Measurements from ENCODE around the gene PLAAT4. TPM values are rescaled to one million over a fixed set of nuclear protein-coding genes. Genes with fewer than 3 reads are reported as not detected.

Gene PLAAT4
- total RNA-seq, 1 donor from 2014 or later = not detected

DNA sequence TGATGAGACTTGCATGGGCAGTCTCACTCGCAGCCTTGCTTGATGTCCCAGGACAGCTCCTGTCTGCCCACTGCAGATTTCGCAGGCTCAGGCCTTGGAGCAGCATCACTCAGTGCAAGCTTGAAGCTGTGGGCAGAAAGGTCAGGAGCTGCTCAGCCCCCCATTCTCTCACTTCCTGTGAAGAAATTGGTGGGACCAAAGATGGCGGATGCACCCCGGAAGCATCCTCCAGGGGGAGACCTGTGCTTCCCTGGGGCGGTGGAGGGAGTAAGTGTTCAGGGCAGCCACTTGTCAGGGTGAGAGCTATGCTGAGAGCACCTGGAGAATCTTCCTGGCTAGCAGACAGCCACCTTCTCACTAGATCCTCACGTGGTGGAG is 15.3 kb downstream of the PLAAT4 start:
- Mint-ChIP-seq H3K9me3 (ENCODE audit: unreplicated experiment) (no peaks in the 10 kb centered on the region), H3K27me3 (ENCODE audit: unreplicated experiment) (peaks cover 3% of the 10 kb centered on the region), H3K36me3 (ENCODE audit: unreplicated experiment) (no peaks in the 10 kb centered on the region), H3K4me1 (ENCODE audit: low read depth, unreplicated experiment) (peaks cover 6% of the 10 kb centered on the region), H3K4me3 (ENCODE audit: unreplicated experiment) (no peak overlapping the region), H3K27ac (ENCODE audit: unreplicated experiment) (no peak overlapping the region)
- TF ChIP-seq, protein P1, sequence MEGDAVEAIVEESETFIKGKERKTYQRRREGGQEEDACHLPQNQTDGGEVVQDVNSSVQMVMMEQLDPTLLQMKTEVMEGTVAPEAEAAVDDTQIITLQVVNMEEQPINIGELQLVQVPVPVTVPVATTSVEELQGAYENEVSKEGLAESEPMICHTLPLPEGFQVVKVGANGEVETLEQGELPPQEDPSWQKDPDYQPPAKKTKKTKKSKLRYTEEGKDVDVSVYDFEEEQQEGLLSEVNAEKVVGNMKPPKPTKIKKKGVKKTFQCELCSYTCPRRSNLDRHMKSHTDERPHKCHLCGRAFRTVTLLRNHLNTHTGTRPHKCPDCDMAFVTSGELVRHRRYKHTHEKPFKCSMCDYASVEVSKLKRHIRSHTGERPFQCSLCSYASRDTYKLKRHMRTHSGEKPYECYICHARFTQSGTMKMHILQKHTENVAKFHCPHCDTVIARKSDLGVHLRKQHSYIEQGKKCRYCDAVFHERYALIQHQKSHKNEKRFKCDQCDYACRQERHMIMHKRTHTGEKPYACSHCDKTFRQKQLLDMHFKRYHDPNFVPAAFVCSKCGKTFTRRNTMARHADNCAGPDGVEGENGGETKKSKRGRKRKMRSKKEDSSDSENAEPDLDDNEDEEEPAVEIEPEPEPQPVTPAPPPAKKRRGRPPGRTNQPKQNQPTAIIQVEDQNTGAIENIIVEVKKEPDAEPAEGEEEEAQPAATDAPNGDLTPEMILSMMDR (IDR thresholded peaks at IDR 0.05; ENCODE audit: partially characterized antibody, unreplicated experiment) = no peak
- no peak for DNase-seq

DNA sequence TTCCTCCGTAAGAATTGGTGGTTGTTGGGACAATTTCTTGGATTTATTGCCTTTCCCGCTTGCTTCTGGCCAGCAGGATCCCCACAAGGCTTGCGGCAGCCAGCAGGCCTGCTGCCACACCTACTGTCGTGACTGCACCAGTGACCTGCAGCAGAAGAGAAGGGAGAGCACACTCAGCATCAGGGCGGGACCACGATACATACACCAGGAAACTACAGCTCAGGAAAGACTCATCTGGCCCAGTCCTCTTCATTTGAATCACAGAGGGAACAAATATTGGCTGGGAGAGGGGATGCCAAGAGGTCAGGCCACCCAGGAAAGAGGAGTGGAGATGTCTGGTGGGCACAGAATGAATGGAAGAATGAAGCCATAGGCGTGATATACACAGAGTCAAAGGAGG is 16.3 kb downstream of the PLAAT4 start:
- peaks cover 3% of the 10 kb centered on the region for H3K27me3 Mint-ChIP-seq (ENCODE audit: unreplicated experiment)
- H3K9me3 Mint-ChIP-seq (ENCODE audit: unreplicated experiment) = no peaks in the 10 kb centered on the region
- DNase-seq = no peak
- no peaks in the 10 kb centered on the region for H3K36me3 Mint-ChIP-seq (ENCODE audit: unreplicated experiment)
- H3K4me3 Mint-ChIP-seq (ENCODE audit: unreplicated experiment) = no peak overlapping the region
- TF ChIP-seq, protein P1 (IDR thresholded peaks at IDR 0.05; ENCODE audit: partially characterized antibody, unreplicated experiment) = no peak
- peaks cover 3% of the 10 kb centered on the region for H3K4me1 Mint-ChIP-seq (ENCODE audit: low read depth, unreplicated experiment)
- H3K27ac Mint-ChIP-seq (ENCODE audit: unreplicated experiment) = no peak overlapping the region

DNA sequence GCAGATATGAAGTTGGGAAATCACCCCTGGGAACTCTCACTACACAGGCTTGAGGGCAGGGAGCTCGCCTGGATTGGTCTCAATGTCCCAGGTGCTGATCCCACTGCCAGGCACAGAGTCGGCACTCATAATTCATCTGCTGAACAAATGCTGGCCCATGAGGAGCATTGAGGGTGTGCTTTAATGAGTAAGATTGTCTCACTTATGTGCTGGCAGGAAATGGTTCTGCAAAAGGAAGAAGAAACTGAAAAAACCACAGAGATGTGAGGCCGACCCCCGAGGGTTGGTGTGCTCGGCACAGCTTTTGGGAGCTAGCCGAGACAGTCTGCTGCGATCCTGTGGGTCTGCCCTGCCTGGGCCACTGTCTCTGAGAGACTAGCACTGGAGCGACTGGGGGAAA is 17.2 kb downstream of the PLAAT4 start:
- H3K9me3 Mint-ChIP-seq (ENCODE audit: unreplicated experiment) = no peaks in the 10 kb centered on the region
- no peak overlapping the region for H3K27ac Mint-ChIP-seq (ENCODE audit: unreplicated experiment)
- peaks cover 3% of the 10 kb centered on the region for H3K4me1 Mint-ChIP-seq (ENCODE audit: low read depth, unreplicated experiment)
- no peak overlapping the region for H3K4me3 Mint-ChIP-seq (ENCODE audit: unreplicated experiment)
- no peak for DNase-seq
- TF ChIP-seq, protein P1 (IDR thresholded peaks at IDR 0.05; ENCODE audit: partially characterized antibody, unreplicated experiment) = no peak
- peaks cover 3% of the 10 kb centered on the region for H3K27me3 Mint-ChIP-seq (ENCODE audit: unreplicated experiment)
- no peaks in the 10 kb centered on the region for H3K36me3 Mint-ChIP-seq (ENCODE audit: unreplicated experiment)

DNA sequence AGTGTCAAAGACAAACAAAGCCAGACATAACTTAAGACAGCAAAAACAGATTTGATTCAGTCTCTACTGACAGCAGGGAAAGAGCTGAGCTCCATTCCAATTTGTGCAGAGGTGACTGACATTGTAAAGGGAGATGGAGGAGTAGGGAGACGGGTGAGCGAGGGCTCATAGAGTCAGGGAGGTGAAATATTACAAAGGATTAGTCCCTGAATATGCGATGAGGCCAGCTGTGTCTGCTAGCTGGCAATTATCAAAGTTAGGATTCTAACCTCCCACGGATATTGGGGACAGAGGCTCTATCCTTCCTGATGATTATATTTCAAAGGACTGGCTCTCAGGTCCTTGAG is 18.2 kb downstream of the PLAAT4 start:
- Mint-ChIP-seq H3K4me3 (ENCODE audit: unreplicated experiment) (no peak overlapping the region), H3K36me3 (ENCODE audit: unreplicated experiment) (no peaks in the 10 kb centered on the region), H3K4me1 (ENCODE audit: low read depth, unreplicated experiment) (peaks cover 3% of the 10 kb centered on the region), H3K27me3 (ENCODE audit: unreplicated experiment) (peaks cover 3% of the 10 kb centered on the region), H3K9me3 (ENCODE audit: unreplicated experiment) (no peaks in the 10 kb centered on the region), H3K27ac (ENCODE audit: unreplicated experiment) (no peak overlapping the region)
- DNase-seq = no peak
- TF ChIP-seq, protein P1 (IDR thresholded peaks at IDR 0.05; ENCODE audit: partially characterized antibody, unreplicated experiment) = no peak

DNA sequence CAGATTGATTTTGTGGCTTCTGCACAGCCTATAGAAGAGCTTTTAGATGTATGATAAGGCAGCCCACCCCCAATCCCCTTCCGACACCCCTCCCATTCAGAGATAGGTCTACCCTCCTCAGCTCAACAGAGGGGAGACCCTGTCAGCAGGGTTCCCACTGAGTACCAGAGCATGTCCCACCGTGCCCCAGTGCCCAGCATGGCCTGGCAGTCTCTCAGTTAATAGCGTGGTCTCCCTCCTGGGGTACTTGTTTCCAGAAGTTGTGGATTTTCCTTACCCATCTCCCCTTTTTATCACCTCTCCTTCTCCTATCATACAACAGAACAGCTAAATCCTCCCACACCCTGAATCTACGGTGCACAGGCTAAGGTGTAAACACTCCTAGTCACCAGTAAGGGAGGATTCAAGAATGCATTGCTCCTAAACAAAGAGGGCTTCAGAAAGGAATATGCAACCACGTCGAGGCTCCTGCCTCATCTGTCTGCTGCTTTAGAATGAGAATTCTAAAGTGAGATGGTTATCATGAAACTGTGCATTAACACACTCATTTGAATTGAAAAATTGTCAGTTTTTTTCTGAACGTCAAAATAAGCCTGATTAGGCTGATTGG is 19.9 kb downstream of the PLAAT4 start:
- TF ChIP-seq, protein P1 (IDR thresholded peaks at IDR 0.05; ENCODE audit: partially characterized antibody, unreplicated experiment) = no peak
- Mint-ChIP-seq H3K36me3 (ENCODE audit: unreplicated experiment) (no peaks in the 10 kb centered on the region), H3K27me3 (ENCODE audit: unreplicated experiment) (no peaks in the 10 kb centered on the region), H3K4me3 (ENCODE audit: unreplicated experiment) (no peak overlapping the region), H3K27ac (ENCODE audit: unreplicated experiment) (no peak overlapping the region), H3K4me1 (ENCODE audit: low read depth, unreplicated experiment) (peaks cover 3% of the 10 kb centered on the region), H3K9me3 (ENCODE audit: unreplicated experiment) (no peaks in the 10 kb centered on the region)
- DNase-seq = no peak

Measured in glutamatergic neuron (in vitro differentiated cells).